Ascending aorta (tissue), 2 donors: ENCODE data around the gene HIPK4. TPM values are rescaled to one million over a fixed set of nuclear protein-coding genes. Genes with fewer than 3 reads are reported as not detected.

Experiments
- DNase-seq, 2 donors: peaks; one replicate each; pipeline ENCODE4 v3.0.0-alpha.2; 2019; ENCODE audit warnings: low spot score in 2 of 2
- H3K27ac ChIP-seq, 2 donors: fragments of 200-600 bp; sonication (generic); one replicate each; pipeline ENCODE4 v1.5.1; 2016 to 2017; ENCODE audit warnings: mild to moderate bottlenecking in 1 of 2
- H3K27me3 ChIP-seq: fragments of 200-600 bp; sonication (generic); one replicate; pipeline ENCODE4 v1.5.1; 2017
- H3K36me3 ChIP-seq, 2 donors: fragments of 200-600 bp; sonication (generic); one replicate each; pipeline ENCODE4 v1.5.1; 2016
- H3K4me1 ChIP-seq, 2 donors: fragments of 200-600 bp; sonication (generic); one replicate each; pipeline ENCODE4 v1.5.1; 2016 to 2017; ENCODE audit warnings: mild to moderate bottlenecking in 1 of 2
- H3K4me3 ChIP-seq, 2 donors: fragments of 200-600 bp; sonication (generic); one replicate each; pipeline ENCODE4 v1.5.1; 2016 to 2017; ENCODE audit warnings: mild to moderate bottlenecking in 1 of 2
- H3K9me3 ChIP-seq, 2 donors: fragments of 200-600 bp; sonication (generic); one replicate each; pipeline ENCODE4 v1.5.1; 2016
- CTCF ChIP-seq, 3 experiments: fragments of 200-600 bp in 2 of 3; fragments of 450-650 bp in 1 of 3; sonication (generic) in 2 of 3; IDR thresholded peaks; one replicate each; pipeline ENCODE4 v1.5.1; 2016 to 2019; ENCODE audit warnings: antibody characterized with exemption in 3 of 3, mild to moderate bottlenecking in 1 of 3, moderate library complexity in 1 of 3
- intact Hi-C: fragments of 100-400 bp; cut with DNase I; formaldehyde crosslinking; loops from one replicate; pipeline ENCODE4 v1.15.1; 2023
- total RNA-seq: library from RNA; depleted of rRNA; stranded (reverse); fragments of >200 nt; gene quantifications from one replicate; pipeline ENCODE4 v1.1.0, GENCODE V29; 2016

HIPK4 gene
- total RNA-seq, 1 donor from 2014 or later, result not detected

- DNase-seq, result no peak
- intact Hi-C loops, result no loop called here
- no peak for TF ChIP-seq CTCF (IDR thresholded peaks at IDR 0.05)
- H3K4me1 ChIP-seq, result no peaks in the 10 kb centered on the region
- no peak overlapping the region for H3K4me3 ChIP-seq
- no peaks in the 10 kb centered on the region for H3K36me3 ChIP-seq
- H3K27ac ChIP-seq, result no peak overlapping the region
- no peaks in the 10 kb centered on the region for H3K9me3 ChIP-seq
- H3K27me3 ChIP-seq, result no peaks in the 10 kb centered on the region
Measured at GRCh38 chr19:40392123-40392522, 2.1 kb upstream of the HIPK4 start.

- no peak overlapping the region for H3K4me3 ChIP-seq
- H3K4me1 ChIP-seq, result no peaks in the 10 kb centered on the region
- H3K27me3 ChIP-seq, result no peaks in the 10 kb centered on the region
- H3K27ac ChIP-seq, result no peak overlapping the region
- intact Hi-C loops, result no loop called here
- H3K36me3 ChIP-seq, result no peaks in the 10 kb centered on the region
- no peaks in the 10 kb centered on the region for H3K9me3 ChIP-seq
- no peak for DNase-seq
- no peak for TF ChIP-seq CTCF (IDR thresholded peaks at IDR 0.05)
Measured at GRCh38 chr19:40389404-40390083, 437 bp downstream of the HIPK4 start.

GRCh38 chr19:40388481-40388880 is 1.5 kb downstream of the HIPK4 start:
- H3K4me3 ChIP-seq, result no peak overlapping the region
- no peak for DNase-seq
- intact Hi-C loops, result no loop called here
- no peak for TF ChIP-seq CTCF (IDR thresholded peaks at IDR 0.05)
- H3K27me3 ChIP-seq, result no peaks in the 10 kb centered on the region
- H3K4me1 ChIP-seq, result no peaks in the 10 kb centered on the region
- H3K36me3 ChIP-seq, result no peaks in the 10 kb centered on the region
- H3K9me3 ChIP-seq, result no peaks in the 10 kb centered on the region
- no peak overlapping the region for H3K27ac ChIP-seq

GRCh38 chr19:40387155-40387554 is 2.8 kb downstream of the HIPK4 start:
- no peaks in the 10 kb centered on the region for H3K9me3 ChIP-seq
- intact Hi-C loops, result no loop called here
- no peak for DNase-seq
- H3K27ac ChIP-seq, result no peak overlapping the region
- no peak for TF ChIP-seq CTCF (IDR thresholded peaks at IDR 0.05)
- no peak overlapping the region for H3K4me3 ChIP-seq
- H3K27me3 ChIP-seq, result no peaks in the 10 kb centered on the region
- H3K4me1 ChIP-seq, result no peaks in the 10 kb centered on the region
- H3K36me3 ChIP-seq, result no peaks in the 10 kb centered on the region

- intact Hi-C loops, result no loop called here
- Histone ChIP-seq H3K27ac (no peak overlapping the region), H3K36me3 (peaks cover 12 to 13% of the 10 kb centered on the region in 2 donors), H3K27me3 (no peaks in the 10 kb centered on the region), H3K4me3 (no peak overlapping the region), H3K9me3 (no peaks in the 10 kb centered on the region), H3K4me1 (no peaks in the 10 kb centered on the region)
- no peak for DNase-seq
- TF ChIP-seq CTCF (IDR thresholded peaks at IDR 0.05), result no peak
Measured at GRCh38 chr19:40383668-40384248, 6.2 kb downstream of the HIPK4 start.
